HUES48 (cell line): ENCODE results near the gene DMGDH.
"Not testable (repeated sequence)": the region's sequence is repeated elsewhere in the genome, so short reads cannot be mapped to it uniquely, and the experiment has no call there.

ENCODE experiments used
- H3K27ac ChIP-seq: one replicate; pipeline ENCODE4 v1.7.0; 2013; ENCODE audit warnings: low read depth, low read length, inconsistent platforms
- H3K27me3 ChIP-seq: 2 replicates; pipeline ENCODE4 v1.6.1; 2013; ENCODE audit warnings: mild to moderate bottlenecking, low read length; ENCODE audit not compliant: control insufficient read depth, insufficient read depth
- H3K36me3 ChIP-seq: 2 replicates; pipeline ENCODE4 v1.6.1; 2013; ENCODE audit warnings: low read length; ENCODE audit not compliant: control insufficient read depth, insufficient read depth
- H3K4me1 ChIP-seq: 2 replicates; pipeline ENCODE4 v1.6.1; 2013; ENCODE audit warnings: mild to moderate bottlenecking, low read length; ENCODE audit not compliant: control insufficient read depth, insufficient read depth
- H3K4me3 ChIP-seq: 2 replicates; pipeline ENCODE4 v1.5.1; 2013; ENCODE audit warnings: mild to moderate bottlenecking, low read depth, low read length
- H3K9ac ChIP-seq: 2 replicates; pipeline ENCODE4 v1.6.1; 2013; ENCODE audit warnings: mild to moderate bottlenecking, low read depth, low read length, moderate library complexity
- H3K9me3 ChIP-seq: 2 replicates; pipeline ENCODE4 v1.6.1; 2013; ENCODE audit warnings: low read length; ENCODE audit not compliant: control insufficient read depth, insufficient read depth

Gene DMGDH

GRCh38 chr5:78989080-78989479, 80.4 kb downstream of the DMGDH start:
- H3K9me3 ChIP-seq: no peaks in the 10 kb centered on the region
- no peak overlapping the region for H3K27ac ChIP-seq

GRCh38 chr5:78985725-78986223, 83.7 kb downstream of the DMGDH start:
- no peaks in the 10 kb centered on the region for H3K9me3 ChIP-seq
- H3K9ac ChIP-seq: 0 out of 2 replicates have a peak overlapping the region, but pooled peaks have one; percentile 86
- peak overlapping the region; percentile 71 for H3K4me3 ChIP-seq
- H3K27me3 ChIP-seq: no peaks in the 10 kb centered on the region
- H3K36me3 ChIP-seq: no peaks in the 10 kb centered on the region
- peaks cover 22% of the 10 kb centered on the region for H3K4me1 ChIP-seq
- H3K27ac ChIP-seq: peak overlapping the region; percentile 94

More at GRCh38 chr5:78989080-78989479, 80.4 kb downstream of the DMGDH start:
- Histone ChIP-seq H3K9ac (no peak overlapping the region), H3K36me3 (no peaks in the 10 kb centered on the region), H3K27me3 (no peaks in the 10 kb centered on the region), H3K4me1 (peaks cover 9% of the 10 kb centered on the region; the same call in 1 of the 2 replicates), H3K4me3 (no peak overlapping the region)

DNA sequence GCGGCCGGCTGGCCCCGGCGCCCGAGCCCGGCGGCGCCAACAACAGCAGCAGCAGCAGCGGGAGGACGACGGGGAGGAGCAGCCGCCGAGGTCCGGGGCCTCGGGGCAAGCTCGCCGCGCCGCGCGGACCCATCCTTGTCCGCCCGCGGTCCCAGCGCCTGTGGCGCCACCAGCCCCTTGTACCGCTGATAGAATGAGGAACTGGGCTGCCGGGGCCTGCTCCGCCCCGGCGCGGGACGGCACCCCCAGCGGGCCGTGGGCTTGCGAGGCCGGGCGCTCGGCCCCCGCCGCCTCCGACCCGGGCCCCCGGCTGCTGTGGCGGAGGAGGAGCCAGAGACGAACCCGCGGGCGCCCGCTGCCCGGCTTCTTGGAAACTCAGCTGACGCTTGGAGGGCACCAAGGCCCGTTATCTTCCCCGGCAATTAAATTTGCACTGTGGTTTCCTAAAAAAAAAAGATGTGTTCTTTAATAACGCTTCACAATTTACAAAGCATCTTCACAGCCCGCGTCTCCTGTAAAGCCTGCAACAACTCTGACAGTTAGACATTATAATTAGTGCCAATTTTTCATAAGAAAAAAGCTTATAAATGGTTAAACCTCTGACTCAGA, 84.3 kb downstream of the DMGDH start, which contains the start of gene ARSB:
Gene ARSB (minus strand): TSS at position 195 of the 609 bp plus-strand sequence. CDS start 62 bp downstream, at position 133.
- Histone ChIP-seq H3K27ac (peak within 1 kb of the TSS; percentile 94), H3K9me3 (no peaks in the 10 kb centered on the region), H3K4me1 (peaks cover 22% of the 10 kb centered on the region)

DNA sequence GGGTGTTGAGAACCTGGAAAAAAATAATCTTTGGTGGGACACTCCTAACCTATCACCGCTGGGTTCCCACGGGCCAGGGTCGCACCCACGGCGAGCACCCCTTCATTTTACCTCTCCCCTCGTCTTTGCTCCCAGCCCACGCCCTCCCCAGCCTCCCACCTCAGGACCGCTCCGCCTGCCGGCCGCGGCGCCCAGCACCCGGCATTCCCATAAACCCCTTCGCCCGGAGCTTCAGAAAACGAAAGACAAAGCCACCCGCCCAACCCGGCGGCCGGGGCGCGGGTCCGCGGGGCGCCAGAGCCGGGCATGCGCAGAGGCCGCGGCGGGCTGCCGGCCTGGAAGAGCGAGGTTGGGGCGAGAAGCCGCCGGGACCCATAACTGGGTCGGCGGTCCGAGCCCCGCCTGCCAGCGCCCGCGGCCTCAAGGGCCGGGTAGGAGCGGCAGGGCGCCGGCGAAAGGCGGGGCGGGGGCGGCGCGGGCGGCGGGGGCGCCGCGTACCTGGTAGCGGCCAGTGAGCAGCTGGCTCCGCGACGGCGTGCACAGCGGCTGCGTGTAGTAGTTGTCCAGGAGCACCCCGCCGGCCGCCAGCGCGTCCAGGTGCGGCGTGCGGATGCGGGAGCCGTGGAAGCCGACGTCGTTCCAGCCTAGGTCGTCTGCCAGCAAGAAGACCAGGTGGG, 84.9 kb downstream of the DMGDH start:
- H3K4me1 ChIP-seq: peaks cover 22% of the 10 kb centered on the region
- H3K9ac ChIP-seq: peak overlapping the region; percentile 86
- no peaks in the 10 kb centered on the region for H3K36me3 ChIP-seq
- H3K9me3 ChIP-seq: no peaks in the 10 kb centered on the region
- no peaks in the 10 kb centered on the region for H3K27me3 ChIP-seq
- H3K4me3 ChIP-seq: peak overlapping the region; percentile 71
- peak overlapping the region; percentile 94 for H3K27ac ChIP-seq

More for the DNA sequence above, 84.3 kb downstream of the DMGDH start, which contains the start of gene ARSB:
- Histone ChIP-seq H3K27me3 (no peaks in the 10 kb centered on the region), H3K9ac (peak within 1 kb of the TSS; percentile 86), H3K4me3 (peak within 1 kb of the TSS; percentile 71), H3K36me3 (no peaks in the 10 kb centered on the region)

DNA sequence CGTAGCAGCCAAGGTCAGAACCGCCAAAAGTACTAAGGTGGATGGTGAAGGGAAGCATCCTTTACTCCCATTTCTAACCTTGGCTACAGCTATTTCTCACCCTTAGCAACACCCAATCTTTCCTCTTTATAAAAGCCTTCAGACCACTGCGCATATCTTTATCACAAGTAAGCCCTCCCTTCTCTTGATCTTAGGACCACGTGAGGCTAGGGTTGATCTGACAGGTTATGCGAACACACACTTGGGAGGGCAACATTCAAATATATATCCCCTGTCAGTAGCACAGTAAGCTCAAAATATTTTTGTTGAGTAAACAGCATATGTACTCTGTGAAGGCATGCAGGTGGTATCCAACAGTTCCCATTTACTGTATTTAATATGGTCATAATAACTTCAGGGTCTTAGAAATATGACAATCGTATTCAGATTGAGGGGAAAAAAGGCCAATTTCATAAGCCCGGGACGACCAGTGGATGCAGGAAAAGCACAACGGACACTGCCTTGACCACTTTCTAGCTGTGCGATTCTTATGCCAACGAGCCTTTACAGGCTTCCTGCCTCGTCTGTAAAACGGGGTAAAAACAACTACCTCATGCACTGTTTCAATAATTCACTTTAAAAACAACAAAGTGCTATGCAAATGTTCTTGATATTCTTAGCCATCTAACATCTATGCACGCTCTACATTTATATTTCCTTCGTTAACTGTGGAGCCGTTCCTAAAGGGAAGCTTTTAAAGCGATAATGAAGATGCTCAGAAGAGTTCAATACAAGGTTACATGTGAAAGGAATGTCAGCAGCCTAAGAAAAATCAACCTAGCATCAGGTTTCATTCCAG, 85.7 kb downstream of the DMGDH start:
- Histone ChIP-seq H3K36me3 (no peaks in the 10 kb centered on the region), H3K27ac (peak overlapping the region; percentile 94), H3K4me3 (peak overlapping the region; percentile 71), H3K4me1 (peaks cover 22% of the 10 kb centered on the region), H3K9ac (peak overlapping the region; percentile 86), H3K9me3 (no peaks in the 10 kb centered on the region), H3K27me3 (no peaks in the 10 kb centered on the region)

DNA sequence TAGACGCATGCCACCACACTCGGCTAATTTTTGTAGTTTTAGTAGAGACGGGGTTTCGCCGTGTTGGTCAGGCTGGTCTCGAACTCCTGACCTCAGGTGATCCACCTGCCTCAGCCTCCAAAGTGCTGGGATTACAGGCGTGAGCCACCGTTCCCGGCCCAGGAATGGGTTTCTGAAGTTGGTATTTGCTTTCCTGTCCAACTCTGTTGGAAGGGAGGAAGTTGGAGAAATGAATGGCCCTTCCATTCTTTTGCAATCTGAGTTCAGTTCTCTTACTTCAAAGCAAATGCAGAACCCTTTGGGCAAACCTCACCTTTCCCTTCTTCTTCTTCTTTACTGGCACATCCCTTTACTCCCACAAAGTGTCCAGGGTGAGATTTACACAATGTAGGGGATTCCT, 86.3 kb downstream of the DMGDH start:
- H3K4me3 ChIP-seq, H3K9ac ChIP-seq, H3K9me3 ChIP-seq, H3K36me3 ChIP-seq, H3K27me3 ChIP-seq: not testable (repeated sequence)
- Histone ChIP-seq H3K4me1 (peaks cover 22% of the 10 kb centered on the region), H3K27ac (peak overlapping the region; percentile 94)

DNA sequence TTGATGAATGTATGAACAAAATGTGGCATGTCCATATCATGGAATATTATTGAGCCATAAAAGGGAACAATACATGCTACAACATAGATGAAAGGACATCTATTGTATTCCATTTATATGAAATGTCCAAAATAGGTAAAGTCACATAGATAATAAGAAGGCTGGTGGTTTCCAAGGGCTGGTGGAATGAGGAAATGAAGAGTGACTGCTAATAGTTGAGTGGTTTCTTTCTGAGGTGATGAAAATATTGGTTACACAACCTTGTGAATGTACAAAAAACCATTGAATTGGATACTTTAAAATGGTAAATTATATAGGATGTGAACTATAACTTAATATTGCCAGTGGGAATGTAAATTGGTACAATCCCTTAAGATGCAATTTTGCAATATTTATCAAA, 89.6 kb downstream of the DMGDH start:
- Histone ChIP-seq H3K4me1 (peaks cover 19% of the 10 kb centered on the region), H3K27ac (no peak overlapping the region), H3K4me3 (no peak overlapping the region)

DNA sequence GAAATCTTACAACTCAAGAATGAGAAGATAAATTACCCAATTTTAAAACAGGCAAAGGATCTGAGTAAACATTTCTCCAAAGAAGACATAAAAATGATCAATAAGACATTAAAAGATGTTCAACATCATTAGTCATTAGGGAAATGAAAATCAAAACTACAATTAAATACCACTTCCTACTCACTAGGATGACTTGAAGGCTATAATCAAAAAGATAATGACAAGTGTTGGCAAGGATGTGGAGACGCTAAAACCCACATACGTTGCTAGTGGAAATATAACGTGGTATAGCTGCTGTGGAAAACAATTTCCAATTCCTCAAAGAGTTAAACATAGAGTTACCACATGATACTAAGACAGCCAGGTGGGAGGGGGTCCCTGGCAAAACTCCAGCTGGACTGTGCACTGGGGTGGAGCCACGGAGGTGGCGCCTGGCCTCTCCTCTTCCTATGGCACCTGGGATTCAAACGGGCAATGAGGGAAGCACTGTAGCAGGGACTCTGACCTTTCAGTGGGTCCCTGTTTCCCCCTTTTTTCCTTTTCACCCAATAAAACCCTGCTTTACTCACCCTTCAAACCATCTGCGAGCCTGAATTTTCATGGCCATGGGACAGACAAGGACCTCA, 90.2 kb downstream of the DMGDH start:
- no peaks in the 10 kb centered on the region for H3K27me3 ChIP-seq
- H3K4me1 ChIP-seq: peaks cover 19% of the 10 kb centered on the region
- H3K9ac ChIP-seq: no peak overlapping the region
- H3K36me3 ChIP-seq: no peaks in the 10 kb centered on the region
- no peak overlapping the region for H3K27ac ChIP-seq
- no peak overlapping the region for H3K4me3 ChIP-seq
- no peaks in the 10 kb centered on the region for H3K9me3 ChIP-seq

More for the DNA sequence above, 89.6 kb downstream of the DMGDH start:
- Histone ChIP-seq H3K36me3 (no peaks in the 10 kb centered on the region), H3K9me3 (no peaks in the 10 kb centered on the region), H3K27me3 (no peaks in the 10 kb centered on the region), H3K9ac (no peak overlapping the region)

- no peak overlapping the region for H3K27ac ChIP-seq
- H3K36me3 ChIP-seq: no peaks in the 10 kb centered on the region
- no peaks in the 10 kb centered on the region for H3K9me3 ChIP-seq
- no peaks in the 10 kb centered on the region for H3K27me3 ChIP-seq
- no peak overlapping the region for H3K9ac ChIP-seq
- no peak overlapping the region for H3K4me3 ChIP-seq
- peaks cover 5% of the 10 kb centered on the region for H3K4me1 ChIP-seq
Measured at GRCh38 chr5:78975035-78975434, 94.4 kb downstream of the DMGDH start.

GRCh38 chr5:78974601-78975000, 94.9 kb downstream of the DMGDH start:
- Histone ChIP-seq H3K9ac (no peak overlapping the region), H3K9me3 (no peaks in the 10 kb centered on the region), H3K27ac (no peak overlapping the region)

More at GRCh38 chr5:78974601-78975000, 94.9 kb downstream of the DMGDH start:
- Histone ChIP-seq H3K4me3 (no peak overlapping the region), H3K36me3 (no peaks in the 10 kb centered on the region), H3K27me3 (no peaks in the 10 kb centered on the region), H3K4me1 (peaks cover 5% of the 10 kb centered on the region)
